Measurements from ENCODE around the gene PGGHG.
"Not testable (repeated sequence)": the region's sequence is repeated elsewhere in the genome, so short reads cannot be mapped to it uniquely, and the experiment has no call there.

DNA sequence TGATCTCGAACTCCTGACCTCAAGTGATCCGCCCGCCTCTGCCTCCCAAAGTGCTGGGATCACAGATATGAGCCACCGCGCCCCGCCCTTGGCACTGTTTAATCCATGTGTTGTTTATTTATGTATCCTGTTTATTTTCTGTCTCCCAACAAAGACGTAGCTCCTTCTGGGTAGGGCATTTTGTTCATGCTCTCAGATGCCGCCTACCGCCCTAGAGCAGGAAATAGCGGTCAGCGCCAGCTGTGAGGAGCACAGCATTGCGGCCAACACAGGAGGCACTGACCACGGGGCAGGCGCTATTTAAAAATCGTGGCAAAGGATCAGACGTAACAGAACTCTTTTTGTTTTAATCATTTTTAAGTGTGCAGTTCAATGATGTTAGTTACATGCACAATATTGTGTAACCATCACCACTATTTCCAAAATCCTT is 20.2 kb upstream of the PGGHG start:
- not testable (repeated sequence) for TF ChIP-seq POLR2AphosphoS5, POLR2A (IDR thresholded peaks at IDR 0.05; ENCODE audit: low read depth, low read length)
- TF ChIP-seq TAF1 (IDR thresholded peaks at IDR 0.05; ENCODE audit: borderline replicate concordance, low read depth, low read length): 0 out of 2 replicates have a peak, but pooled peaks have one; percentile 5
